GM18498 (cell line): Measurements from ENCODE around the gene KIF17.
"Not testable (repeated sequence)": the region's sequence is repeated elsewhere in the genome, so short reads cannot be mapped to it uniquely, and the experiment has no call there.

ENCODE experiments used
- ATAC-seq: cut with Tn5 transposase; IDR thresholded peaks from one replicate; pipeline ENCODE4 v1.9.1; 2021; ENCODE audit warnings: mild to moderate bottlenecking, moderate library complexity; ENCODE audit not compliant: unreplicated experiment

KIF17 gene

GRCh38 chr1:20693623-20694022 lies 24.2 kb downstream of the KIF17 start:
- no peak for ATAC-seq

- ATAC-seq, result no peak
Measured at GRCh38 chr1:20691872-20692271, 25.9 kb downstream of the KIF17 start.

DNA sequence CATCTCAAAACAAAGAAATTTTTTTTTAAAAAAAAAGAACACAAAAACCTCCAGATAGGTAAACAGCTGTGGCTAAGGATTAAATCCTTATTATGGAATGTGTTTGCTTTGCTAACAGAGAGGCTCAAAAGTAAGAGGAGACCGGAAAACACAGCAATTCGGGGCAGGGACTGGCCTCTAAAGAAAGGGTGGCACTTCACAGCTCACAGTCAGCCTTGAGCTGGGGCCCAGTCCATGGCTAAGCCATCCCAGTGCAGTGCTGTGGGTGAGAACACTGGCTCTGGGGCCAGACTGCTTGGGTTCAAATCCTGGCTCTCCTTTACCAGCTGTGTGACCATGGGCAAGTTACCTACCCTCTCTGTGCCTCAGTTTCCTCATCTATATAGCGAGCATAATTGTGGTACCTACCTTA lies 28.2 kb downstream of the KIF17 start:
- no peak for ATAC-seq

DNA sequence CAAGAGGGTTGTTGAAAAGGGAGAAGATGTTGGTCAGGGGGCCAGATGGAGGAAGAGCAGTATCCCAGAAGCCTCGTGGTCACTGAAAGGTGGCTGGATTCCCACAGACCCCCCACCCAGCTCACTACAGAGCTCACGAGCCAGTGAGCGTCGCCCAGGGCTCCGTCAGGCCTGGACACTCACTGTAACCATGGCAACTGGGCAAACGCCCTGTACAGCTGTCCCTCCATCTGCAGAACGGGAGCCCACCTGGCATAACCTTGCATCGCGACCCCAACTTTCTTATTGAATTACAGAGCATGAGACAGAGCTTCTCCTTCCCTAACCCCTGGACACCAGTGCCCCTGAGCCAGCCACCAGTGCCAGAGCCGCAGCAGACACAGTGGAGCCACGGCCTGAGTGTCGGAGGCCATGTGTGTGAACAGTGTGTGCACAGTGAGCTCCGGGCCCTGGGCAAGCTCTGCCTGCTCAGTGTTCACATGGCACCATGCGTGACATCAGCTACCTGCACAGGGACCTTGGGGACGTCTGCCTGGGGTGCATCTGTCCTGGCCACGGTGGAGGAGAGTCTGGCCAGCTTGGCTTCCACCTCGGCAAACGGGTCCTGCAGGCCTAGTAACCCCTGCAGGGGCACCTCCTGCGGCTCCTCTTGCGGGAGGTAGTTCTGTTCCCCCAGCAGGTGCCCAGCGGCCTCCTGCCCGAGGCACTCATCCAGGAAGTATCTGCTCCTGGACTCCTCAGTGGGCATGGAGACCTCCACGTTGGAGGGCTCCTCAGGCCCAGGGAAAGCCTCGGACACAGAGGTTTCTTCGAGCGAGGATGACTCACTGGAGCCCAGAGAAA lies 30.7 kb downstream of the KIF17 start:
- no peak for ATAC-seq

- no peak for ATAC-seq
Measured at GRCh38 chr1:20685741-20686140, 32.1 kb downstream of the KIF17 start.

DNA sequence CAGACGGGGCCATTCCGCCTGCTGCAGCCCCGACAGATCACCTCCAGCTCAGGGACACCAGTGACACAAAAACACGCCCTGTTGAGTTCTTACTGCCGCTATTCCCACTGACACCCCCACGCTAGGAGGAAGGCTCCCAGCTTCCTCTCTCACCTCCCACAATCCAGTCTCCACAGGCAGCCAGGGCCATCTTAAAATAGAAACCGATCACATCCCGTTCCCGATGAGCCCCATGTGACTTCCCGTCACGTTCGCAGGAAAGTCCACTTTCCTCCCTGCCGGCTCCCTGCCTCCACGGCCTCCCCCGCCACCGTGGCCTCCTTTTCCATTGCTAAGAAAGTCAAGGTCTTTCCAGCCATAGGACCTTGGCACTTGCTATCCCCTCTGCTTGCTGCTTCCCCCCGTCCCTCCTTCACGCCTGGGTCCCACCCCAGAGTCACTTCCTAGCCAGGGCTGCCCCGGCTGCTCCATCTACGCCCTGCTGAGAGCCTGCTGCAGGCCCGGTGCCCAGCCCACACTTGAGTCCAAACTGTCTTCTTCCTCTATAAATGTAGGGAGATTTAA lies 32.6 kb downstream of the KIF17 start:
- ATAC-seq, result no peak

DNA sequence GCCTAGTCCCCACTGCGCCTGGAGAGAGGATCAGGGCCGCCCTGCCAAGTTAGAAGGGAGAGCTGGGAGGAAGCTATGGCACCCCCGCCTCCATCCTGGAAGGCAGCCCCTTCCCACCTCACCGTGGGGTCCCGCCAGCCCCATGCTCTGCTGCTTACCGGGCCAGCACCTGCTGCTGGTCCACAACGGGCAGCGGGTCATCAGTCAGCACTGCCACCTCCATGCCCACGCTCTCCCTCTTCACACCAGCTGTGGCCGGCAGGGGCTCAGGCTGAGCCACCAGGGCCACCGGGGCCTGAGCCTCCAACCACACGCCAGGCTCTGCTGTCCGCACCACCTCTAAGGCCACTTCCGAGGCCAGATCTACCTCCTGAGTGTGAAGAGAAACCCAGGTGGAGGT lies 33.2 kb downstream of the KIF17 start:
- no peak for ATAC-seq

DNA sequence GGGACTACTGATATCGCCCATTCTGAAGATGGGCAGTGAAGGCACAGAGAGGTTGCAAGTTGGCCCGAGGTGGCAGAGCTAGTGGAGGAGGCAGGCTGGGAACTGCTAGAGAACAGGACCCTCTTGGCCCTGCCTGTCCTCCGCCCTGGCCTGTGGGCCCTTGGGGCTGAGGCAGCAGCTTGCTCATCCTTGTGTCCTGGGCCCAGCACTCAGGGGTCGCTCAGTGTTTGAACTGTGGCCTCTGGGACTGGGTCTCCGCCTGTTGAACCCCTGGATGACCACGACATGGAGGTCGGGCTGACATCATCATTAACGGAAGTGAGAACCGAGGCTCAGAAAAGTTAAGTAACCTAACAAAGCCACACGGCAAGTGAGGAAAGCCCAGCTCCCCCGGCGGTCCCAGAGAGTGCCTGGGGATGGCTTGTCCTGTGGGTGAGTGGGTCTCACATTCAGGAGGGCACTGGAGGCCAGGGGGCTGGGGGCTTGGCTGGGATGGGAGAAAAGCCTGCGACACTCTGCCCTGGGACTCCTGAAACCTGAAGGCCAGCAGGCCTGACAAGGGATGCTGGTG lies 33.7 kb downstream of the KIF17 start:
- ATAC-seq, result no peak

DNA sequence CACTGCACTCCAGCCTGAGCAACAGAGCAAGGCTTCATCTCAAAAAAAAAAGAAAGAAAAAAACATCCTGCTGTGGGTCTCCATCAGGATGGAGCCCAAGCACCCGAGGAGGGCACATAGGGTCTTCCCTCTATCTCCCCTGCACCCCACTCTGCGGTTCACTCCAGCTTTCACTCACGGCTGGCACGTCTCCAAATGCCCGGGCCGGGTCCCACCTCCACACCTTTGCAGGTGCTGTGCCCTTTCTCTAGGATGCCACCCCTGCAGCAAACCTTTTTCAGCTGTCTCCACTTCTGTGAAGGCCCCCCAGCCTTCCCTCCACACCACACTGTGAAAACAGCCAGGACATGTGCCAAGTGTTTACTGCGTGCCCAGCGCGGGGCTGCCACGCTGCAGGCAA lies 34.2 kb downstream of the KIF17 start:
- no peak for ATAC-seq

GRCh38 chr1:20682571-20683236 lies 35.1 kb downstream of the KIF17 start:
- ATAC-seq, result no peak

- no peak for ATAC-seq
Measured at GRCh38 chr1:20681999-20682398, 35.8 kb downstream of the KIF17 start.

GRCh38 chr1:20680269-20680668 lies 37.5 kb downstream of the KIF17 start:
- no peak for ATAC-seq

DNA sequence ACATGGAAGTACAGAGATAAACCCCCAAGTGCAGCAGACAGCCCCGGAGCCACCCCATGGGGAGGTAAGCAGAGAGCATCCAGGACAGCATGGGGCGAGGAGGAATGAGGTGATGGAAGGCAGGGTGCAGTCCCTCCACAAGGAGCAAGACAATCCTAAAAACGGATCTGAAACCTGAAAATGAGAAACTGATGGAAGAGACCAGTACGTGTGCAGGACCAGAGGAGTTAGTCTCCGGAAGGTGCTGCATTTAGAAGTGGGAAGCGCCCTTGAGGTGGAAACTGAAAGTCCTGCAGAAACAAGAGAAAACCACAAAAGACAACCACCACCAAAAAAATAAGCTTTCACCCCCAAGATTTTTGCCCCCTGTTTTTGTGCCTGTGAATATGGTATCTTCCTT lies 39.2 kb downstream of the KIF17 start:
- ATAC-seq, result no peak

DNA sequence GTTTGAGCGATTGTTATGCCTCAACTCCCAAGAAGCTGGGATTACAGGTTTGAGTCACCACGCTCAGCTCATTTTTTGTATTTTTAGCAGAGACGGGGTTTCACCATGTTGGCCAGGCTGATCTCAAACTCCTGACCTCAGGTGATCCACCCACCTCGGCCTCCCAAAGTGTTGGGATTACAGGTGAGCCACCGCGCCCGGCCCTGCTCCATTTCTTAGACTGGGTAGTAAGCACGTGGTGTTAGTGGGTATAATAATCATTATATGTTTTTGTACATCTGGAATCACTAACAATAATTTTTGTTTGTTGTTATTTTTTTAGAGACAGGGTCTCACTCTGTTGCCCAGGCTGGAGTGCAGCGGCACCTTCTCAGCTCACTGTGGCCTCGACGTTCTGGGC lies 44.2 kb downstream of the KIF17 start:
- ATAC-seq, result not testable (repeated sequence)

DNA sequence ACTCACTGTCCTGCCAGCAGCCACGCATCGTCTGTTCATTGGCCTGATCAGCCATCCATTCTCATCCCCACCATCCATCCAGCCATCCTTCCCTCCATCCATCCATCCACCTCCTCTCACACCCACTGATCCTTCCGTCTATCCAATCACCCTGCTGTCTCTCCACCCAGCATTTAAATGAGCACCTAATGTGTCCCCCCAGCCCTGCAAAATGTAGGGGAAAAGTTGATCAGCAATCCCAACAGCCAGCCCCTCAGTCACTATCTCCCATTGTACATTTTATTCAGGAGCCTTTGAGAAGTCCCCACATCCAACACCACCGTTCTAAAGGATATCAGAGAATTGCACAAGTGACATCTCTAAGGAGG lies 45.6 kb downstream of the KIF17 start:
- ATAC-seq, result no peak

DNA sequence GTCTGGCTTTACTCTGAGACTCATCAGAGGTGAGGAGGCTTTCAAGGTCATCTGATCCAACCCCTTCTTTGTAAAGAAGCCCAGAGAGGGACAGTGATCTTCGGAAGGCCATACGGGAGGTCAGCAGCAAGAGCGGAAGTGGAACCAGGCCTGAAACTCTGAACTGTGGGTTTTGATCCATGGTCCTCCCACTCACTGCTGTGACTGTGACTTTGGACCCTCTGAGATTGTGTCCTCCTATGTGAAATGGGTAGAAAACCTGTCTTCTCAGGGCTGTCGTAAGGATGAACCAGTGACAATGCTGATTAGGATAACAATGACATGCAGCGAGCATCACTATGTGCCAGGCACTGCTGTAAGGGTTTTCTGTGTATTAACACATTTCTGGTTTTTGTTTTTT lies 46.9 kb downstream of the KIF17 start:
- ATAC-seq, result no peak

- no peak for ATAC-seq
Measured at GRCh38 chr1:20668581-20668980, 49.2 kb downstream of the KIF17 start.

- ATAC-seq, result no peak
Measured at GRCh38 chr1:20666804-20667203, 51.0 kb downstream of the KIF17 start.

DNA sequence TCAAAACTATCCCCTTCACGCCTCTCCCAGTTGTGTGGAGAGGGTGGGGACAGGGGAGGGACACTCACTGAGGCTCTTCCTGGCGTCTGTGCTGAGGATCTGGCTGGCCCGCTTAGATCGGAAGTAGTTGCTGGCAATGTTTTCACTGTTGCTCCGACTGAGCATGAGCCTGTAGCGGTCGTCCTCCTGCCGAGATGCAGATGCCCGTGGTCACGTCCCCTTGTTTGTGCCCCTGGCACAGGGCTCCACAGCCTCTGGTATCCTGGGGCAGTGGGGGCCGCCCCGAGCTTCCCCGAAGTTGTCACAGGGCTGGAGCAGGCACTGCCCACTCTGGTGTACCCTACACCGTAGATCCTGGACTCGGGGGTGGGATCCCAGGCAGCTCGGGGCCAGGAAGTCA lies 51.7 kb downstream of the KIF17 start:
- ATAC-seq, result no peak

- no peak for ATAC-seq
Measured at GRCh38 chr1:20665726-20666125, 52.1 kb downstream of the KIF17 start.

- no peak for ATAC-seq
Measured at GRCh38 chr1:20663969-20664715, 53.7 kb downstream of the KIF17 start.
